ENCODE measurements around the gene ALG14. TPM values are rescaled to one million over a fixed set of nuclear protein-coding genes. Genes with fewer than 3 reads are reported as not detected.
"Not testable (repeated sequence)": the region's sequence is repeated elsewhere in the genome, so short reads cannot be mapped to it uniquely, and the experiment has no call there.

ALG14 gene
- total RNA-seq, 1 donor from 2014 or later, result 10.5 TPM

- H3K27ac Mint-ChIP-seq, result no peak overlapping the region
- no peaks in the 10 kb centered on the region for H3K27me3 Mint-ChIP-seq
- no peak for DNase-seq (ENCODE audit: low spot score, unreplicated experiment)
- H3K9me3 Mint-ChIP-seq (ENCODE audit: low read depth), result no peaks in the 10 kb centered on the region
- peaks cover 47% of the 10 kb centered on the region for H3K4me1 Mint-ChIP-seq (ENCODE audit: low read depth)
- H3K4me3 Mint-ChIP-seq (ENCODE audit: low read depth), result no peak overlapping the region
- no peak for TF ChIP-seq CTCF (IDR thresholded peaks at IDR 0.05; ENCODE audit: unreplicated experiment)
- H3K36me3 Mint-ChIP-seq (ENCODE audit: insufficient read depth), result no peaks in the 10 kb centered on the region
These were observed 121.7 kb downstream of the ALG14 start for GRCh38 chr1:94951046-94951445.

GRCh38 chr1:94949681-94950661 lies 122.8 kb downstream of the ALG14 start:
- no peaks in the 10 kb centered on the region for H3K27me3 Mint-ChIP-seq
- no peaks in the 10 kb centered on the region for H3K36me3 Mint-ChIP-seq (ENCODE audit: insufficient read depth)
- peaks cover 46% of the 10 kb centered on the region for H3K4me1 Mint-ChIP-seq (ENCODE audit: low read depth)
- DNase-seq (ENCODE audit: low spot score, unreplicated experiment), result no peak
- H3K9me3 Mint-ChIP-seq (ENCODE audit: low read depth), result no peaks in the 10 kb centered on the region
- no peak overlapping the region for H3K4me3 Mint-ChIP-seq (ENCODE audit: low read depth)
- H3K27ac Mint-ChIP-seq, result peak overlapping the region; percentile 91
- TF ChIP-seq CTCF (IDR thresholded peaks at IDR 0.05; ENCODE audit: unreplicated experiment), result no peak

GRCh38 chr1:94947437-94947836 lies 125.3 kb downstream of the ALG14 start:
- H3K4me3 Mint-ChIP-seq (ENCODE audit: low read depth), result no peak overlapping the region
- peaks cover 5% of the 10 kb centered on the region for H3K9me3 Mint-ChIP-seq (ENCODE audit: low read depth)
- peak overlapping the region; percentile 9 for H3K27ac Mint-ChIP-seq
- peaks cover 50% of the 10 kb centered on the region for H3K4me1 Mint-ChIP-seq (ENCODE audit: low read depth)
- H3K27me3 Mint-ChIP-seq, result peaks cover 6% of the 10 kb centered on the region
- H3K36me3 Mint-ChIP-seq (ENCODE audit: insufficient read depth), result no peaks in the 10 kb centered on the region
- DNase-seq (ENCODE audit: low spot score, unreplicated experiment), result no peak
- TF ChIP-seq CTCF (IDR thresholded peaks at IDR 0.05; ENCODE audit: unreplicated experiment), result no peak

GRCh38 chr1:94946886-94947285 lies 125.9 kb downstream of the ALG14 start:
- no peak overlapping the region for H3K27ac Mint-ChIP-seq
- H3K9me3 Mint-ChIP-seq (ENCODE audit: low read depth), result peaks cover 5% of the 10 kb centered on the region
- peaks cover 6% of the 10 kb centered on the region for H3K27me3 Mint-ChIP-seq
- no peak overlapping the region for H3K4me3 Mint-ChIP-seq (ENCODE audit: low read depth)
- no peak for DNase-seq (ENCODE audit: low spot score, unreplicated experiment)
- H3K4me1 Mint-ChIP-seq (ENCODE audit: low read depth), result peaks cover 52% of the 10 kb centered on the region
- H3K36me3 Mint-ChIP-seq (ENCODE audit: insufficient read depth), result no peaks in the 10 kb centered on the region
- no peak for TF ChIP-seq CTCF (IDR thresholded peaks at IDR 0.05; ENCODE audit: unreplicated experiment)

- H3K36me3 Mint-ChIP-seq (ENCODE audit: insufficient read depth), result no peaks in the 10 kb centered on the region
- peaks cover 37% of the 10 kb centered on the region for H3K4me1 Mint-ChIP-seq (ENCODE audit: low read depth)
- no peak for TF ChIP-seq CTCF (IDR thresholded peaks at IDR 0.05; ENCODE audit: unreplicated experiment)
- no peak for DNase-seq (ENCODE audit: low spot score, unreplicated experiment)
- no peak overlapping the region for H3K4me3 Mint-ChIP-seq (ENCODE audit: low read depth)
- H3K27ac Mint-ChIP-seq, result no peak overlapping the region
- peaks cover 10% of the 10 kb centered on the region for H3K27me3 Mint-ChIP-seq
- peaks cover 5% of the 10 kb centered on the region for H3K9me3 Mint-ChIP-seq (ENCODE audit: low read depth)
These were observed 130.3 kb downstream of the ALG14 start for GRCh38 chr1:94942171-94943128.

- not testable (repeated sequence) for H3K9me3 Mint-ChIP-seq (ENCODE audit: low read depth); H3K27ac Mint-ChIP-seq; DNase-seq (ENCODE audit: low spot score, unreplicated experiment); H3K4me3 Mint-ChIP-seq (ENCODE audit: low read depth); H3K36me3 Mint-ChIP-seq (ENCODE audit: insufficient read depth)
- Mint-ChIP-seq H3K4me1 (ENCODE audit: low read depth) (peaks cover 33% of the 10 kb centered on the region), H3K27me3 (peaks cover 10% of the 10 kb centered on the region)
These were observed 131.3 kb downstream of the ALG14 start for GRCh38 chr1:94941480-94941879.
